Suppressor macrophage (primary cell): ENCODE data around the gene NKIRAS2.
"Not testable (repeated sequence)": the region's sequence is repeated elsewhere in the genome, so short reads cannot be mapped to it uniquely, and the experiment has no call there.

ENCODE experiments used
- DNase-seq, 4 experiments: peaks; one replicate each; pipeline ENCODE4 v3.0.0-alpha.2; 2020 to 2022

Gene NKIRAS2

GRCh38 chr17:42000413-42001133 is 19.3 kb upstream of the NKIRAS2 start:
- DNase-seq, result no peak

- no peak for DNase-seq
Measured at GRCh38 chr17:42001729-42002128, 18.2 kb upstream of the NKIRAS2 start.

DNA sequence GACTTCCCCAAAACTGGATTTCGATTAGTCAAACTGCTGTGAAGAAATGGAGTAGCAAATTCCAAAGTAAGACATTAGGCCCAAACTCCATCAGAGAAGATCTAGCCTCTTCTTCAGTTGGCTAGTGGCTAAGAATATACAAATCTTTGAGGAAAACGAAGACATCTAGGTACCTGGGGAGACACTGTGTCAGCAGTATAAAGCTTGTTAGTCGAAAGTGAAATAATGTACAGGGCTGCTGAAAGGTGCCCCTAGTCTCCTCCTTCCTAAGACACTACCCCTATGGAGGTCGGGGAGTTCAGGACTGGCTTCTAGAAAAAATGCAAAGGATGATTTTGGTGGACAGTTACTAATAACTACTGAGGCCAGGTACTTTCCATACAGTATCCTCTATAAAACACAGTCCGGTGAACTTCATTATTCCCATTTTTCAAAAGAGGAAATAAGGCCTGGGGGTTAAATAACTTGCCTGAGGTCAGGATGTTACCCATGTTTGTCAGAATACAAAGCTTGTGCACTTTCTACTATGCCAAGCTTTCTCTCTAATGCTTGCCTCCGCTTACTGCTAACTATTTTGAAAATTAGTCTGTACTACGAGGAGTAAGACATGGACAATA is 17.6 kb upstream of the NKIRAS2 start:
- peak in 1 of 4 experiments; percentile 13 for DNase-seq

DNA sequence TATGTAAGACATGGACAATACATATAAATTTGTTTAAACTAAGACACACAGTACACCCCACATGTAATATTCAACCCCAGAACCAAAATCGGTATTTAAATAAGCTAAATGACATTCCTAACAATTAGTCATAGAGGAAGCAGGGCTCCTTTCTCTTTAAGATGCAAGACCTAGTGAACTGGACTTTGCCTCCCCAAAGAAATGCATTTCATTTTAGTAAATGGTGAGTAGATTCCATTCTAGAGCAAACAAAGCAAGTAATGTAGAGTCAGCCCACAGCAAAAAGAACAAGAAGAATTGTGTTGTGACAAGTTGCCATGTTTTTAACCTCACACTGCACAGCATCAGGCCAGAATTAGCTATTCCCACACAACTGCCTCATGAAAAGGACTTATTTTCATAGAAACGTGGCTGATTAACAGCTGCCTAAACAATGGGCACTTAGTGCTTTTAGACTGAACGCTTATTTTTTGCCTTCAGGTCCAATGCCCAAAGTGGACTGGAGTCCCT is 17.0 kb upstream of the NKIRAS2 start:
- DNase-seq, result no peak

DNA sequence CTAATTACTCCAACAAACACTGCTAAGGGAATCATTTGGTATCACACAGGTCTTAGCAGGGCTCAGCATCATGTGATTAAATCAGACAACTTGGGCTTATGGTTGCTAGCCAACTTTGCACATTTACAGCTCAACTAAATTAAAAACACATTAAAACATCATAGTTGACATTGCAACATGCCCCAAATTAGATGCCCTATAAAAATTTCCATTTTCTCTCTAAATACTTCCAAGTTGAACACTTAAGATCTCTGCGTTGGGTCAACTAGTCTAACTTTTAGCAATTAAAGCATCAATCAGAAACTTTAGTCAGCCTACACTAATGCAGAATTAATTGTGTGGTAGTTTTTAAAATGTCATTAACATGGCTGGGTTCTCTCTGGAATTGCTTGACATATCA is 14.7 kb upstream of the NKIRAS2 start:
- no peak for DNase-seq

DNA sequence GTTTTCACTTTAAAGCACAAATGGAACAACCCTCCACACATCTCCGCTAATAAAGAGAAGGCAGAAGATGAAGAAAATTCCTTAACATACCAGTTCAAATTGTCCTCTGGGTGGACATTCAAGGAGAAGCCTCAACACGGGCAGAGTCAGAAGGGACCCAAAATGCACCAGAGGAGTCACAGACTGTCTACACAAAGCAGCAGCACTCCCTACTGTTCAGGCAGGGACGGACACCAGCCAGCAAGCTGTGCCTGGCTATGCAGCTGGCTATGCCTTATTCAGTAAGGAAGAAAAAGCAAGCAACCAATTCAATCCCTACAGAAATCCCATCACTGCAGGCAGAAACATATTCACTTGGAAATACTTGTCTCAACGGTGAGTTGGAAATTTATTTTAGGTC is 10.7 kb upstream of the NKIRAS2 start:
- peak in 1 of 4 experiments; percentile 15 for DNase-seq

DNA sequence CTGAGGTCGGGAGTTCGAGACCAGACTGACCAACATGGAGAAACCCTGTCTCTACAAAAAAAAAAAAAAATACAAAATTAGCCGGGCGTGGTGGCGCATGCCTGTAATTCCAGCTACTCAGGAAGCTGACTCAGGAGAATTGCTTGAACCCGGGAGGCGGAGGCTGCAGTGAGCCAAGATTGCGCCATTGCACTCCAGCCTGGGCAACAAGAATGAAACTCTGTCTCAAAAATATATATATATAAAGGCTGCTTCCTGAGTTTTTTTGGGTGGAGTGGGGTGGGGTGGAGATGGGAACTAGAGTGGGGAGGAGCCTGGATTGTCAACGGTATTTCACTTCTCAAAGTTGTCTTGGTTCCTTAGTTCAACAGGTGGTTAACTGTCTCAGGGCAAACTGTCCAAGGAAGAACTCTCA is 9.6 kb upstream of the NKIRAS2 start:
- DNase-seq, result peak; percentile 53 to 74 (median 58)

DNA sequence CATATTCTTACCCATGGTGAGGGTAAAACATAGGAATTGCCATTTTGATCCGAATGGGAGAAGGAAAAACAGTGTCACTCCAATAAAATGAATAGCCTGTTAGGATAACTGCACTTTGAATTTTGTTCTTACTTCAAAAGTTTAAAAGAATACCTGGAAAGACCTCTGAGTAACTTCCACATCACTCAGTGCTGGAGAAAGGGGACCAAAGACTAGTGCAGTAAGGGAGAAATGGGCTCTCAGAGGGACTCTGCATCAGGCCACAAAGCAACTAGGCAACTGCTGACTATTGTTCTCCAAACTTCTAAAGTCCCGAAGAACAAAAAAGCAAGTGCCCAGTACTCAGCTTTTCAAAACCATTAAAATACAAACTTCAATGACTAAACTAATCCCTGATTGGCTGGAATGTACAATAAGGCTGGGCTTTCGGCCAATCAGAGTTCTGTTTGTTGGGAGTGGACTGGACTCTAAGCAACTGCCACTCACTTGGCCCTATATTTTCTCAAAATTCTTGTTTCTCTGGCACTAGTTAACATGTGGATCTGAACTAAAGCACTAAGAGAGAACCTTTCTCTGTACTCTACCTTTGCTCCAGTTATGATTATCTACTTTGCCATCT is 8.9 kb upstream of the NKIRAS2 start:
- peak in 3 of 4 experiments; percentile 49 to 59 (median 54) for DNase-seq

GRCh38 chr17:42012363-42012762 is 7.5 kb upstream of the NKIRAS2 start:
- not testable (repeated sequence) for DNase-seq

- not testable (repeated sequence) for DNase-seq
Measured at GRCh38 chr17:42013740-42014139, 6.2 kb upstream of the NKIRAS2 start.

- DNase-seq, result peak; percentile 59 to 77 (median 66)
Measured at GRCh38 chr17:42016411-42016831, 3.5 kb upstream of the NKIRAS2 start.

- DNase-seq, result peak; percentile 91 to 96 (median 96)
Measured at GRCh38 chr17:42016941-42017865, 2.7 kb upstream of the NKIRAS2 start, which contains the start of gene DNAJC7. Gene DNAJC7, minus strand, starts transcription at chr17:42017439. Its CDS starts 23 bp downstream, at chr17:42017416.

DNA sequence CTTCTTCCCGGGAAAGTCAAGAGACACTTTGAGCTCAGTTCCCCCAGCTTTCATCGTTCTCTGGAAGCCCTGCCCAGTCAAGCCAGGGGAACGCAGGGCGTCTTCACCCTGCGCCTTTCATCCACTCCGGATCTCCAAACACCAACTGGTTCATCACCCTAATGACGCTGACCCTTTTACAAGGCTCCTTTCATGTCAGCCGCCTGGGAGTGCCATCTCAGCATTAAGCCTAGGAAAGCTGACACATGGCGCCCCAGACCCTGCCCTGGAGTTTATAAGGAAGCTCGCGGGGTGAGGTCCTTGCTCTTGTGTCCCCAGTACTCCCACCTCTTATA is 2.1 kb upstream of the NKIRAS2 start:
- peak in 3 of 4 experiments; percentile 55 to 69 (median 63) for DNase-seq

DNA sequence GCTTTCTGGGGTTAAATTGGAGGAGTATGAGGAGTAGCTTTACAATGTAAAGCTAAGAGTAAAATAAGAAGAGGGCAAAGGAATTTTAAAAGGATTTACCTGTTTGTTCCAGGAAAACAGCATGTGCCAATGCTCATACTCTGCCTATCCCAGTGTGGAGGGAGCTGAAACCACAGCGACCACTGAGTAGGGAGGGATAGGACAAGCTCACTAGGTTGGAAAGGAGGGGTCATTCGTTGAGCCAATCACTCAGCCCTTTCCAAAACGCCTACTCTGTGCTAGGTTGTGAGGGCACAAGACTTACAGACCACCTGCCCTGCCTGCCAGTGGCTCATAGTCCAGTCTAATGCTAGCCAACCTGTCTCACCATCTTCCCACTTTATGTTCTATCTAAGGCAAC is 1.6 kb upstream of the NKIRAS2 start:
- no peak for DNase-seq

- DNase-seq, result no peak
Measured at GRCh38 chr17:42018988-42019387, 902 bp upstream of the NKIRAS2 start.

GRCh38 chr17:42020845-42021244 is 955 bp downstream of the NKIRAS2 start:
- DNase-seq, result peak in 1 of 4 experiments; percentile 22

DNA sequence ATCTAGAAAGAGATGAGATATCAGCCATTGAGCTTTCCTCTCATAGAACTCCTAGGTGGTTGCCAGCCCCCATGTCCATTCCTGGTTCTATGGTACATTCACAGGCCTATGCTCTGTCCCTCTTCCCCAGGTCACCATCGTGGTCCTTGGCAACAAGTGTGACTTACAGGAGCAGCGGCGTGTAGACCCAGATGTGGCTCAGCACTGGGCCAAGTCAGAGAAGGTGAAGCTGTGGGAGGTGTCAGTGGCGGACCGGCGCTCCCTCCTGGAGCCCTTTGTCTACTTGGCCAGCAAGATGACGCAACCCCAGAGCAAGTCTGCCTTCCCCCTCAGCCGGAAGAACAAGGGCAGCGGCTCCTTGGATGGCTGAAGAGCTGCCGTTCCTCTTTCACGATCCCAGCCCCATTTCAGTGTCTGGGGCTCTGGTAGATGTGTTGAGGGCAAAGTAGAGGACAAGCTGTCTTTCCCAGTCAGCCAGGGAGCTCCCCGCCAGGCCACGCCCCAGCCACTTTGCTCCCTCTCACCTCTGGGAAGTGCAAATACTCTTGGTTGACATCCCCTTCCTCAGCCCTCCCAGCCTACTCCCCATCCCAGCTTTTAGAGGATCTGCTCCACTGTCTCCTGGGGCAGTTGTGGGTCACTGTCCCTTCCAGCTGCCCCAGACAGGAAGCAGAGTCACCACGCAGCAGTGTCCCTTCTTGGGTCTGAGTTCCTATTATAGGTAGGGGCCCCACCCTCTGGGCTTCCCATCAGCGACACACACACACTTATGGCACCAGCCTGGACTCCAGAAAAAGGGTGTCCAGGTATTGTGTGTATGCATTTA is 3.8 kb downstream of the NKIRAS2 start:
- peak; percentile 83 to 93 (median 91) for DNase-seq

GRCh38 chr17:42025191-42025579 is 5.3 kb downstream of the NKIRAS2 start:
- DNase-seq, result no peak

- DNase-seq, result no peak
Measured at GRCh38 chr17:42025936-42026335, 6.0 kb downstream of the NKIRAS2 start.

GRCh38 chr17:42026857-42027589 is 7.1 kb downstream of the NKIRAS2 start:
- DNase-seq, result no peak

DNA sequence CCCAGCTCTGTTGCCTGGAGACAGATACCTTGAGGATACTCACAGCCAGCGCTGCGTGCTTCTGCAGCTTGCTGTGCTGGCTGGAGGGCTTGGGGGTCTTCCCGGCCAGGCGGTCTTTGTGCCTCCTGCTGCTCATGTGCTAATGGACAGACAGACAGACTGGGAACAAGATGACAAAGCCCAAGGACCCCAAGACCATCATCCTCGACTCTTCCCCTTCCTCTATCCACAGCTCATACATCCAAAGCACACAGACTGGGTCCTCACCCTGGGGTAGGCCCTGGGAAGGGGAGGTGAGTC is 7.7 kb downstream of the NKIRAS2 start:
- DNase-seq, result no peak
